GM19455 (cell line): Measurements from ENCODE around the gene MAP4K1.
"Not testable (repeated sequence)": the region's sequence is repeated elsewhere in the genome, so short reads cannot be mapped to it uniquely, and the experiment has no call there.

Source experiments
- ATAC-seq: cut with Tn5 transposase; IDR thresholded peaks from one replicate; pipeline ENCODE4 v1.9.1; 2021; ENCODE audit not compliant: unreplicated experiment

Gene MAP4K1

GRCh38 chr19:38629568-38629967 lies 11.8 kb upstream of the MAP4K1 start:
- ATAC-seq: no peak

GRCh38 chr19:38626401-38626800 lies 8.6 kb upstream of the MAP4K1 start:
- ATAC-seq: no peak

GRCh38 chr19:38624822-38625221 lies 7.1 kb upstream of the MAP4K1 start:
- no peak for ATAC-seq

GRCh38 chr19:38619361-38620174 lies 1.8 kb upstream of the MAP4K1 start:
- peak; percentile 11 for ATAC-seq

- peak; percentile 46 for ATAC-seq
Measured at GRCh38 chr19:38618590-38619360, 1.0 kb upstream of the MAP4K1 start, which contains the start of gene EIF3K. TSS of gene EIF3K (plus strand) at chr19:38619188. CDS start at chr19:38619269, 81 bp downstream.

- no peak for ATAC-seq
Measured at GRCh38 chr19:38617283-38617763, 430 bp downstream of the MAP4K1 start.

GRCh38 chr19:38616265-38616664 lies 1.5 kb downstream of the MAP4K1 start:
- ATAC-seq: no peak

GRCh38 chr19:38615007-38615581 lies 2.7 kb downstream of the MAP4K1 start:
- no peak for ATAC-seq

- no peak for ATAC-seq
Measured at GRCh38 chr19:38614289-38614688, 3.5 kb downstream of the MAP4K1 start.

GRCh38 chr19:38606131-38606530 lies 11.6 kb downstream of the MAP4K1 start:
- no peak for ATAC-seq

- ATAC-seq: not testable (repeated sequence)
Measured at GRCh38 chr19:38602856-38603255, 14.9 kb downstream of the MAP4K1 start.

- ATAC-seq: no peak
Measured at GRCh38 chr19:38599722-38600121, 18.0 kb downstream of the MAP4K1 start.

GRCh38 chr19:38597075-38597474 lies 20.7 kb downstream of the MAP4K1 start:
- ATAC-seq: no peak

- ATAC-seq: no peak
Measured at GRCh38 chr19:38596057-38596981, 21.4 kb downstream of the MAP4K1 start.

- no peak for ATAC-seq
Measured at GRCh38 chr19:38592940-38593339, 24.8 kb downstream of the MAP4K1 start.

- no peak for ATAC-seq
Measured at GRCh38 chr19:38588041-38588440, 29.7 kb downstream of the MAP4K1 start.

GRCh38 chr19:38587562-38587961 lies 30.2 kb downstream of the MAP4K1 start:
- no peak for ATAC-seq

- no peak for ATAC-seq
Measured at GRCh38 chr19:38583985-38584305, 33.8 kb downstream of the MAP4K1 start.

- ATAC-seq: peak; percentile 66
Measured at GRCh38 chr19:38583219-38583984, 34.4 kb downstream of the MAP4K1 start.

- no peak for ATAC-seq
Measured at GRCh38 chr19:38580080-38580479, 37.7 kb downstream of the MAP4K1 start.
